OCI-M2 (cell line): ENCODE results near the gene KLHDC7B.
"Not testable (repeated sequence)": the region's sequence is repeated elsewhere in the genome, so short reads cannot be mapped to it uniquely, and the experiment has no call there.

Experiments used
- DNase-seq: peaks from one replicate; lab custom pipeline; 2025; ENCODE audit not compliant: unreplicated experiment; lab: John Stamatoyannopoulos, UW

KLHDC7B gene

DNA sequence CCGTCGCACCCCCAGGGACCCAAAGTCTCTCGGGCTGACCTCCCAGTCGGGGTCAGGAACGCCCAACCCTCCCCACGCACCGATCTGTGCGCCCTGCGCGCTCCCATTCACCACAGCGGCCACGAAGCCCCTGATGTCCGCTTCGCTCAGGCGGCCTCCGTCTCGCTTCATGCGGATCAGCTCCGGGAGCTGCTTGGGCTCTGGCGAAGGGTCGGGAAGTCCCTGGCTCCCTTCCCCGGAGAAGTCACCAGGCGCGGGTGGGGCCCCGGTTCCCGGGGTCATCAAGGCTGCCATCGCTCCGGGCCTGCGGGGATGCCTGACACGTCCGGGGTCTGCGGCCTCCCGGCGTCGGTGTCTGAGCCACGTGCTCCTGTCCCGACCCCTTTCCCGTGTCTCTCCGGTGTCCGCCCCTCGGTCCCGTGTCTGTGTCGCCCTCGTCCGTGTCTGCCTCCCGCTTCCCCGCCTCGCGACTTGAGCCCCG lies 16.2 kb upstream of the KLHDC7B start:
- no peak for DNase-seq

DNA sequence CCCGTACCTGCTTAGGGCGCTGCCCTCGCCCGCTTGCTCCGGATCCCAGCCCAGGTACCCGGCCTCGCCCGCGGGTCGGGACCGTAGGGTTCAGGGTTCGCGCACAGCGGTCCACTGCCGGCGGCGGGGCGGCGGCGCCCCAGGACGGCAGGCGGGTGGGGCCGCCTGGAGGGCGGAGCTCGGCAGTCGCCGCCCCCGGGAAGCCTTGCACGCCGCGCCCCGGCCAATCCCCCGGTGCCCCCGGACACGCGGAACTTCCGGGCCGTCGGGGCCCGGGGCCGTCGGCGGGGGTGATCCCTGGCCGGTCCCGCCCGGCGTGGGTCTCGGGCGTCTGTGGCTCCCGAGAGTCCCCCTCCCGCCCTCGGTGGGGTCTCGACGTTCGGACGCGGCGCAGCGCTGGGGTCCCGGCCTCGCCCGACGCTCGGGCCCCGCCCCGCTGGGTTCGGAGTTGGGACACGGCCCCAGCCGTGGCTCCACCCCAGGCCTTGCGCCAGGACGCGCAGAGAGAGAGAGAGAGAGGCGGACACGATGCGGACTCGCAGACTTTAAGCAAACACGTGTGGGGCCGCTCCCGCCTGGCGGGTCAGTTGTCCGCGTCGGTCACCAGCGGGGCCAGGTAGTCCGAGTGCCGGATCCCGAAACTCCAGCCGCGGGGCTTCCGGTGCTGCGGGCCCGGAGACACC lies 15.7 kb upstream of the KLHDC7B start, which contains the start of gene TYMP:
TSS of gene TYMP (minus strand) at position 116 of the 683 bp plus-strand sequence. CDS start 303 bp downstream, outside the sequence.
- no peak for DNase-seq

DNA sequence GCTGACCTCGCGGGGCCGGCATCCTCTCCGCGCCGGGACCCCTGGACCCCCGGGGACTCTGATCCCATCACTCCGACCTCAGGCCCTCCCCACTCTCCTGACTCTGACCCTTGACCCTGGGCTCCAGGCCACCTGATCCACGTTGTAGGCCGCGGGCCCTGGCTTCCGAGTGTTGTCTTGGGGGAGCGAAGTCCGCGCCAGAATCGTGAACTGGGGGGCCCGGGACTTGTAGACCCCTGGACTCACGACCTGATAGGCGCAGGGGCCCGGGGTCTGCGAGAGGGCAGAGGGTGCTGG lies 15.2 kb upstream of the KLHDC7B start:
- no peak for DNase-seq

DNA sequence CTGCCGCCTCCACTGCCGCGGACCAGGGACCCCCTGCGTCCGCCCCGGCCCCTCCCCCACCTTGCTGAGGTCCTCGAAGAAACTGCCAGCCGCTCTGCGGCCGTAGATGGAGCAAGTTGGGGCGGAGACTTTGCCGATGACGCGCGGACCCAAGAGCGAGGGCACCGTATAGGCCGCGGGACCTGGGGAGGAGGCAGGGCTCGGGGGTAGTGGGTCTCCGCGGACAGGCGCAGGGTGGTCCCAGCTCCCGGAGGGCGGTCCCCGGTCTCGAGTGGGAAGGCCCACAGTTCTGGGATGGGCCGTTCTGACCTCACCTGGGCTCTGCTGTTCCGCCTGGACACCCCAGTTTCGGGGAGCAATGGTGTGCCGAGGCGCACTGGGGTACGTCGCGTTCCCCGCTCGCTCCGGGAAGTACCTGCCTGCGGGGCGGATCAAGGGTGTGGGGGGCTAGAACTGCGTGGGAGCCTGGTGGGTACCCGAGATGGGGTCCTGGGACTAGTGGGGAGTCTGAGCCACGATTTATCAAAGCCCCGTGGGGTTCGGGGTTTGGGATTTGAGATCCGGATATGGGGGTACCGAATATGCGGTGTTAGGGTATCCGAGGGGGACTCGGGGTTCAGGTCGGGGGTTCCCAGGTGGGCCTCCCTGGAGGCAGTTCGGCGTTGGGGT lies 14.7 kb upstream of the KLHDC7B start:
- no peak for DNase-seq

GRCh38 chr22:50531546-50531961 lies 14.1 kb upstream of the KLHDC7B start:
- no peak for DNase-seq

GRCh38 chr22:50531962-50532674 lies 13.6 kb upstream of the KLHDC7B start:
- no peak for DNase-seq

DNA sequence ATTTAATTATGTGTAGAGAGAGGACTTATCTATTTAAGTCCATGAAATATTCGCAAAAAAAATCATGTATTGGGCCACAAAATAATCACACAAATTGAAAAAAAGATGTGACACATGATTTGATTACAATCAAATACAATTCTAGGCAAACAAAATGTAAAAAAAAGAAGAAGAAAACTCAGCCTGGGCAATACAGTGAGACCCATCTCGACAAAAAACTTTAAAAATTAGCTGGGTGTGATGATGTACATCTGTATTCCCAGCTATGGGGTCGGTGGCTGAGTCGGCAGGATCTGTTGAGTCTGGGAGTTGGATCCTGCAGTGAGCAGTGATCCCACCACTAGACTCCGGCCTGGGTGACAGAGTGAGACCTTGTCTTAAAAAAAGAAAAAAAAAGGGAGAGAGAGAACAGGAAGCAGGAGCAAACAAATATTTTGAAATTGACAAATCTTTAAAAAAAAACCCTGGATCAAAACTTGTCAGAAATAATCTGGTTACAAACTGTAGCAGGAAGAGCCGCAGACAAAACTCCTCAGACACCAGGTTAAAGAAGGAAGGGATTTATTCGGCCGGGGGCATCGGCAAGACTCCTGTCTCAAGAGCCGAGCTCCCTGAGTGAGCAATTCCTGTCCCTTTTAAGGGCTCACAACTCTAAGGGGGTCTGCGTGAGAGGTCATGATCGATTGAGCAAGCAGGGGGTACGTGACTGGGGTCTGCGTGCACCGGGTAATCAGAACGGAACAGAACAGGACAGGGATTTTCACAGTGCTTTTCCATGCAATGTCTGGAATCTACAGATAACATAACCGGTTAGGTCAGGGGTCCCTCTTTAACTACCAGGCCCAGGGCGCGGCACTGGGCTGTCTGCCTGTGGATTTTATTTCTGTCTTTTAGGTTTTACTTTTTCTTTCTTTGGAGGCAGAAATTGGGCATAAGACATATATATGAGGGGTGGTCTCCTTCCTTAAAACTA lies 12.6 kb upstream of the KLHDC7B start:
- no peak for DNase-seq

DNA sequence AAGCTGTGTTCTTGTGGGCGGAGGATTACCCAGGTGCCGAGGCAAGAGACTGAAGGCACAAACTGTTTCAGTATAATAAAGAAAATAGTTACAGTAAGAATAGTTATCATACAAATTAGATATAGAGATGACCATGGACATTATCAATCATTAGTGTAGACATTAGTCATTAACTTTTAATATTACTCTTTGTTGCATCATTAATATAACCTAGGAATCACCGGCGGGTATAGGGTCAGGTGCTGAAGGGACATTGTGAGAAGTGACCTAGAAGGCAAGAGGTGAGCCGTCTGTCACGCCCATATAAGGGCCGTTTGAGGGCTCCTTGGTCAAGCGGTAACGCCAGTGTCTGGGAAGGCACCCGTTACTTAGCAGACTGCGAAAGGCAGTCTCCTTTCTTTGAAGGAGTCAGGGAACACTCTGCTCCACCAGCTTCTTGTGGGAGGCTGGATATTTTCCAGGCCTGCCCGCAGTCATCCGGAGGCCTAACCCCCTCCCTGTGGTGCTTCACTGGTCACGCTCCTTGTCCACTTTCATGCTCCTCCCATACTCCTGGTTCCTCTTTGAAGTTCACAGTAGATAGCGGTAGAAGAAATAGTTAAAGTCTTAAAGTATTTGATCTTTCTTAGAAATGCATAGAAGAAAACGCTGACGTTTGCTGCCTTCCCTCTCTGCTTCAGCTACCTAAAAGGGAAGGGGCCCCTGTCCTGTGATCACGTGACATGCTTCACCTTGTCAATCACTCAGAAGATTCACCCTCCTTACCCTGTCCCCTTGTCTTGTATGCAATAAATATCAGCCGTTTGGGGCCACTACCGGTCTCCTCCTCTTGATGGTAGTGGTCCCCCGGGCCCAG lies 11.6 kb upstream of the KLHDC7B start:
- not testable (repeated sequence) for DNase-seq

GRCh38 chr22:50535113-50535512 lies 10.6 kb upstream of the KLHDC7B start:
- no peak for DNase-seq

DNA sequence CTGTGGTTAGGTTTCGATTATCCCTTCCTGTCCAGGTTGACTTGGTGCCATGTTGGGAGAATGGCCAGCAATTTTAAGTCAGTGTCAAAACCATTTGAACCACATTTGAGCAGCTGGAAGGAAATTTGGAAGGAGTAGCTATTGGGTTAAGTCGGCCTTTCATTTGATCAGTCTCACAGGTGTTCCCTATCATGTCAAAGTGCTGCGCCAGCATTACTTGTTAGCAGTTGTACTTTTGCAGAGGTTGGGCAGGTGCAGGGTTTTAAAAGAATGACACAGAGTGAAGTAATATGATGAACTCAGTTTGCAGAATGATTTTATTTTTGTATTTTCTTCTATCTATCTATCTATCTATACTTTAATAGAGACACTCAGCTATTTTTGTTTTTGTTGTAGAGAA lies 9.5 kb upstream of the KLHDC7B start:
- no peak for DNase-seq

DNA sequence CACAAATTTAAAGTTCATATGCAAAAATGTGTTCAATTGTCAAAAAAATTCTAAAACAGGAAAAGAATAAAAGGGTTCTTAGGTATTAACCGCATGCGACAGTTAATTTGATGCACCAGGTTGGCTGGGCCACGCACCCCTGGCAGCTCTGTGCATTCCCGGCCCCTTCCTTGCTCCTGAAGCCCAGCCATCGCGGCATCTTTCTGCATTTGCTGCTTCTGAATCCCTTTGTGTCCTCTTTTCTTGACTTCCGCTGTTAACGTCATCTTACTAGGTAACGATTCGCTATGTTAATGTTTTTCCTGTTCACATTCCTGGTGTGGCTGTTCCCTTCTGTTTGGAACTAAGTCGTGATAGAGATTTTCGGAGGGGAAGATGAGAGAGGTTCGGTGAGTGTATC lies 7.9 kb upstream of the KLHDC7B start:
- no peak for DNase-seq

DNA sequence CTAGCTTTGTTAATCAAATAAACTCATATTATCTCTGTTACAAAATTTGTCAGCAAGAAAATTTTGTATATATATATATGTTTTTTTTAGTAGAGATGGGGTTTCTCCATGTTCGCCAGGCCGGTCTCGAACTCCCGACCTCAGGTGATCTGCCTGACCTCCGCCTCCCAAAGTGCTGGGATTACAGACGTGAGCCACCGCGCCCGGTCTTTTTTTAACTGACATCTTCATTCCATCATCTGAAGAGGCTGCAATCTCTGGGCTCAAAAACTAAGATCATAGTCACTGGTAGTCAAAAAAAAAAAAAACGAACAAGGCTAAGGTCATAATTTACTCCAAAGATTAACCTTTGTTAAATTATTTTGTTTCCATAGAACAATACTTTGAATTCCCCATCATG lies 5.3 kb upstream of the KLHDC7B start:
- no peak for DNase-seq

GRCh38 chr22:50541667-50542026 lies 4.1 kb upstream of the KLHDC7B start:
- DNase-seq: not testable (repeated sequence)

DNA sequence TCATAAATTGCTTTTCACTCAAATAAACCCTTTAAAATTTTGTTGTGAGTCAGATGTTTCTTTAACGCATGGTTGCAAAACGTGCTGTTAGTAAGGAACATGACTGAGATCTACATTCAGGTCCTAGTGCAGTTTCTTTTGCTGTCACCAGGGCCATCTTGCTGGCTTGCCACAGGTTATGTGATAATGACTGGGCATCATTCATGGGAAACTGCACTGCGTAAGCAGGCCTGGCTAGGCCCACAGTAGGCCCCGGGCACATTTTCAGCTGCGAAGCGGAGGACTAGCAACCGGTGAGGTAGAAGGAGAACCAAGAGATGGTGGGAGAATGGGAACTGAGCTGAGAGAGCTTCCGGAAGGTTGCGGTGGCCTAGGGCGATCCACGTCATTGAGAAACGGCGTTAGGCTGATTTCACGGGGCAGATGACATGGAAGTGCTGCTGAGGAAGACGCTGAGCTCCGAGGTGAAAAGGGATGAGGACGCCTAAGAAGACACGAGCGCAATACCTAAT lies 3.2 kb upstream of the KLHDC7B start:
- DNase-seq: no peak

GRCh38 chr22:50544078-50544745 lies 1.5 kb upstream of the KLHDC7B start:
- DNase-seq: no peak

DNA sequence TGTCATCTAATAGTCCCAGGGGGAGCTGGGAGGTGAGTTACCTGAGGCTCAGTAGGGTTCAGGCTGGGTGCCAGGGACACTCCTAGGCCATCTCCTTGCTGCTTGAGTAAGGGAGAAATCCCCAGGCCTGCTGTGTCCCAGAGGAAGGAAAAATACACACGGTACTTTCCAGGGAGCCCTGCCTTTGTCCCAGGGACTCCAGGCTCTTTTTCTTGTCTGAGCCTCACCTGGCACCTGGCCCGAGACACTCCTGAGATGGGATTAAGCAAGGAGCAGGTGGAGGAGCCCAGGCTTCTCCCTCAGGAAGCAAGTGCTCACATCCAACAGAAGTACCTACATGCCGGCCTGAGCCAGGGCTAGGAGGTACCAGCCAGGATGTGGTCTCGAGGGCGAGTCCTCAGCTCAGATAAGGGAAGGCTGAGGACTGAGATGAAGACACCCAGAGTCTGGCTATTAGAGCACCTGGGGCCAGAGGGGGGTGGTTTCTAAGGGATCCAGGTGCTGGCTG lies 899 bp upstream of the KLHDC7B start:
- no peak for DNase-seq

- DNase-seq: no peak
Measured at GRCh38 chr22:50546326-50547262, 895 bp downstream of the KLHDC7B start.
